HG02763 (cell line): ENCODE measurements around the gene HPSE2.
"Not testable (repeated sequence)": the region's sequence is repeated elsewhere in the genome, so short reads cannot be mapped to it uniquely, and the experiment has no call there.

ENCODE experiments used
- ATAC-seq: cut with Tn5 transposase; IDR thresholded peaks from one replicate; pipeline ENCODE4 v1.9.1; 2021; ENCODE audit warnings: mild to moderate bottlenecking, moderate library complexity; ENCODE audit not compliant: unreplicated experiment

HPSE2 gene

DNA sequence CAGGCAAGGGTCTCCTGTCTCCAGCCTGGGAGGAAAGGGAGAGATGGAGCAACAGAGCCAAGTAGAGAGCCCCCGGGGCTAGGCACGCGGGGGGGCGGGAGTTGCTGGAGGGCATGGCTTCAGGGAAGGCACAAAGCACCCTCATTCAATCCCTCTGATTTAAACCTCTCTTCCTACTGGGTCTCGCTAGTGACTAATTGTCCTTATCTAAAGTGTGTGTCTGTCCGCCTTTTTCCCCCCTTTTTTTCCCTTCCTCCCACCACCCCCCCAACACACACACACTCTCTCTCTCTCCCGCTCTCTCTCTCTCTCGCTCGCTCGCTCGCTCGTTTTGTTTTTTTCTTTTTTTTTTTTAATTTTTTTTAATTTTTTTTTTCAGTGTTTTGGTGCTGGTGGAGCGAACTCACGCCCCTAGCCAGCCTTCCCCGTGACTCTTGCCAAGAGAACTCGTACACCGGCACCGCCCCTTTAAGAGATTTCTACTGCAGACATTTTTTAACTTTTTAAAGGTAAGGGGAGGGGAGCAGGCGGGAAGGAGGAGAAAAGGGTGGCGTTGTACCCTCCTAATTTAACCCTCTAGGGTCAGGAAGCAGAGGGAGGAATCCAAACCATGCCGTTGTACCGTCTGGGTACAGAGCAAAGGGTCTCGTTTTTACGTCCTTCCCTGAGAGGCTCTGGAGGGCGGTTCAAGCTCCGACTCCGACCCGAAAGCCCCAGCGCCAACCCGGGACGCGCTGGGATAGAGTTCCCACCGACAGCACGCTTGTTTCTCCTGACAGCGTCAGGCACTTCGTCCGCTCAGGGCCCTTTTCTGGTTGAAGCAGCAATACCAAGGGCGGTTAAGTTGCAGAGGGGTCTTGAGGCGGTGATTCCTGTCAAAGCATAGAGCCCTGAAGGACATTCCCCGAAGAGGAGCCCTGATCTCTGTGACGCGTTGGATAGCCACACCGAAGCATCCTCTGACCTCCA, at the start of gene HPSE2:
Gene HPSE2, minus strand, starts transcription at position 195 of the 969 bp plus-strand sequence.
- ATAC-seq, result no peak

DNA sequence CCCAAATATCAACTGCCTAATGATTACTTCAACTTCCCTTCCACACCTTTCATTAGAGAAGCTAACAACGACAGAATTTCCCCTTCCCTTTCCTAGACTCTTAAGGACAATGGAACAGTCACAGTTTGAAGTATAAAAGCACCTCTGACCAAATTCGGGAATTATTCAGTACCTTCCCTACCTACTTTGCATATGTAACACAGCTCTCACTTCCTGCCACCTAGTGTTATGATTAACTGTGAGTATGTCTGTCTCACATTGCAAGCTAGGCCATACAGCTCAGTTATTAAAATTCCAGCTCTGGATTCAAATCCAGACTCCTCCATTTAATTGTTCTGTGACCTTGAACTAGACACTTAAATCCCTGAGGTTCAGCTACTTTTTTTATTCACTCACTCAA, 44.8 kb upstream of the HPSE2 start:
- no peak for ATAC-seq

DNA sequence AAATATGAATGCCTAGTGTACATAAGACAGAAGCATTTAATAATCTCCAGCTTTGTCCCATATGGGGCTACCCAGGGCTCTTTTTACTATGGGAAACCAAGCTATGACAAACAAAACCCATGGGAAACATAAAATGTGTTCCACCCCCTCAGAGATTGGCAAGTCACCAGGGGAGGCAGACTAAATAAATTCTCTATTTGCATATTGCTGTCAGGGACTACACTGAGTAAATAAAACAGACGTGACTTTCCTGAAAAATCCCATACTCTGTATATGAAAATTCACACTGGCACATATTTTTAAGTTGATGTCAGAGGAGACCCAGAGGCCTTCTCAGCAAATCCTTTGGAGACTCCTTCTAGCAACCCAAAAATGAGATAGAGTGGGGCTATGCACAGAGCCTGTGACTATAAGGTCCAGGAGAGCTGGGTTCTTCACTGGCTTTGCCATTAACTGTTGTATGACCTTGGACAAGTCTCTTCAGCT, 44.0 kb upstream of the HPSE2 start:
- no peak for ATAC-seq

DNA sequence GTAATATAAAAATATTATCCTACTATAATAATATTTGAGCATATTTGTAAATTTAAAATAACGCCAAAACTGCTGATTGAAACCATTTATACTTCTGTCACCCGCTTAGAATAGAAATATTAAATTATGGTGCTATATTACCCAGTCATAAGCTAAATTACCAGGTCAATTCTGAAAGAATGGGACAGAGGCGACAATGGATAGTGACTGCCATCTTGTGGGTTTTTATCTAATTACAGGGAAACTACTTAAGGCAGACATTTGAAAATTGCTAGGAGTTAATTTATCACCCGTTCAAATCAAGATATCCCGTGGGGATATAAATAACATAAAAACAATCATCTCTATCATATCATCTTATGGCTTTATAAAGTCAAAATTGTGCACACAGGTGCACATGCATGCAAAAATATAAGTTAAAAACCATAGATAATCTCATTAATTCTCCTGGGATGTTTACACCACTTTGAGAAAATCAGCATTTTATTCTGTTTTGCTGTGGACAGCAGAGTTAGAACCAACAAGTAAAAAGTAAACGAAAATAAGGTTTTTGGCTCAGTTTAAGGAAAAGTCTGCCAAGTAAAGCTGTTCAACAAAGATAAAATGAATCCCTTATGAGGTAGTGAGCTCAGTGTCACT, 41.3 kb upstream of the HPSE2 start:
- ATAC-seq, result no peak

DNA sequence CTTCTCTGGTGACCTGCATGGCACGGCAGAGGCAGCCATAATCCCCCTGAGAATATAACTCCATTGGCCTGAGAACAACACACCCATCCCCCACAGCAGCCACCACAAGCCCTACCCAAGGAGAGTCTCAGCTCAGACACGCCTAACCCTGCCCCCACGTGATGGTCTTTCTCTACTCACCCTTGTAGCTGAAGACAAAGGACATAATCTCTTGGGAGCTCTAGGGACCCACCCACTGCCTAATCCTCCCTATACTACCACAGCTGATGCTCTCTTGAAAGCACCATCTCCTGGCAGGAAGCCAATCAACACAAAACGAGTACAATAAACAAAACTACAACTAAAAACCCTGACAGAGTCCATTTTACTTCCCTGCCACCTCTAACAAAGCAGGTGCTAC, 30.7 kb upstream of the HPSE2 start:
- no peak for ATAC-seq

DNA sequence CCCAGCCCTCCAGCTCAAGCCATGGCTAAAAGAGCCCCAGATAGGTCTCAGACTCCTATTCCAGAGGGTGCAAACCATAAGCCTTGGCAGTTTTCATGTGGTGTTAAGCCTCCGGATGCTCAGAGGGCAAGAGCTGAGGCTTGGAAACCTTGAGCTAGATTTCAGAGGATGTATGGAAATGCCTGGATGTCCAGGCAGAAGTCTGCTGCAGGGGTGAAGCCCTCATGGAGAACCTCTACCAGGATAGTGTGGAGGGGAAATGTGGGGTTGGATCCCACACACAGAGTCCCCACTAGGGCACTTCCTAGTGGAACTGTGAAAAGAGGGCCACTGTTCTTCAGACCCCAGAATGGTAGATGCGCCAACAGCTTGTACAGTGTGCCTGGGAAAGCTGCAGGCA, 13.2 kb upstream of the HPSE2 start:
- no peak for ATAC-seq

DNA sequence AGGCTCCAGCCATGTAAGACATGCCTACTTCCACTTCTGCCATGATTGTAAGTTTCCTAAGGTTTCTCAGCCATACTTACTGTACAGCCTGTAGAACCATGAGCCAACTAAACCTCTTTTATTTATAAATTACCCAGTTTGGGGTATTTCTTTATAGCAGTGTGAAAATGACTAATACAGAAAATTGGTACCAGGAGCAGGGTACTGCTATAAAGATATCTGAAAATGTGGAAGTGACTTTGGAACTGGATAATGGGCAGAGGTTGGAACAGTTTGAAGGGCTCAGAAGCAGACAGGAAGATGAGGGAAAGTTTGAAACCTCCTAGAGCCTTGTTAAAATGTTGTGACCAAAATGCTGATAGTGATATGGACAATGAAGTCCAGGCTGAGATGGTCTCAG, 12.2 kb upstream of the HPSE2 start:
- ATAC-seq, result not testable (repeated sequence)

DNA sequence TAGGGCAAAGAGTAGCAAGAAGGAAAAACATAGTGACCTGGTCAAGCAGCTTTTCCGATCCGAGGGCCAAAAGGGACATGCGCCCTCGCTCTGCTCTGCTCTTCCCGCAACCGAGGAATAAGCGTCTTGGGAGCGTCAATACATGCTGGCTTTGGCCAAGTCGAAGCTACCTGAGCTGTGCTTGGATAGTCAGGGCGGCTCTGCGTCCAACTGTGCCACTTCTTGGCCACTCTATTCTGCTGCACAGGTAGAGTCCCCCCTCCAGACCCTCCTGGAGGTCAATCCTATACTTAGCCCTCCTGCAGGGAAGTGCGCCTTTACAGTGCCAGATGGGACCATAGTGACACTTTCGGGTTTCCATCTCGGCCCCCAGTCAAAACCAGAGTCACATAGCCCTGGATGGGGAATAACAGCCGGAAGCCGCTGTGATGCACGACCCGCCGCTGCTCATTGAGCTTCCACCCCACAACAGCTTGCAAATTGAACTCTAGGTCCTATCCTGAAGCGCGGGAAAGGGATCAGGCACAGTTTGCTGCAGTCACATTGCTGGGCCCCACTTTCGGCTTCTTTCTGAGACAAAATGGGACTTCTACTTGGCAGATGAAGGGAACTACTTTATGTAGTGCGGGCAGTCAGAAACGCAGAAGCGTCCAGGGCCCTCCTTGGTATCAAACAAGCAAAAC, 1.1 kb upstream of the HPSE2 start:
- ATAC-seq, result no peak

DNA sequence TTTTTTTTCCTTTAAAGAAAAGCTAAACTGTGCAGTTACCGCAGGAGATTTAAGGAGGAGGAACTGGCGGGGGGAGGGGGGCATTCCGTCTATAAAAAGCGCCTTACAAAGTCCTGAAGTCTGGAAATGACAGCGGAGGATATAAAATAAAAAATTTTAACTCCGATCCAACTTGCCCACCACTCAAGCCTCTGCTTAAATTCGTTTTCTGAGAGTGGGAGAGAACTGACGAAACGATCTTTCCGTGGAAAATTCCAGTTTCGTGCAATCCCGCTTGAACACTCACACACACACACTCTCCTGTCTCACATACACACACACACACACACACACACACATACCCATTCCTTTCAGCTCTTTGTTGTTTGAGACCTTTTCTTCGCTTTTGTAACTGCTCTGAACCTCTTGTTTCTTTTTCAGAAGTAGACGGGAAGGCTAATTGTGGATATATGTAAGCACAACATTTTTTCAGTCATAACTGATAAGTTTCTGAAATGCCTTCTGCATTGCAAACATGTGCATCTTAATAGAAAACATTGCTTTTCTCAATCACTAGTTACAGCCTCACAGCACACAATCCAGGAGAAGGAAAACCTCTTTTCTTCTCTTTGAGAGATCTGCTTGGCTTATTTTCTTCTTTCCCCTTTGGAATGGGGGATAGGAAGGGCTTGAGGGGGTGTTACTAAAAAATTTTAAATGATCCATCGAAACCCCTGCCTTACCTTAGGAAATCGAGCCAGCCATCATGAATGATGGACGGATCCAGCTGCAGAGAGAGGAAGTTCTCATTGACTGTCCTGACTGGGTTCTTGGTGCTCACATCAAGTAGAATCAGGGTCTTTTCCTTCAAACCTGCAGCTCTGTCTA, 628 bp downstream of the HPSE2 start:
- no peak for ATAC-seq

DNA sequence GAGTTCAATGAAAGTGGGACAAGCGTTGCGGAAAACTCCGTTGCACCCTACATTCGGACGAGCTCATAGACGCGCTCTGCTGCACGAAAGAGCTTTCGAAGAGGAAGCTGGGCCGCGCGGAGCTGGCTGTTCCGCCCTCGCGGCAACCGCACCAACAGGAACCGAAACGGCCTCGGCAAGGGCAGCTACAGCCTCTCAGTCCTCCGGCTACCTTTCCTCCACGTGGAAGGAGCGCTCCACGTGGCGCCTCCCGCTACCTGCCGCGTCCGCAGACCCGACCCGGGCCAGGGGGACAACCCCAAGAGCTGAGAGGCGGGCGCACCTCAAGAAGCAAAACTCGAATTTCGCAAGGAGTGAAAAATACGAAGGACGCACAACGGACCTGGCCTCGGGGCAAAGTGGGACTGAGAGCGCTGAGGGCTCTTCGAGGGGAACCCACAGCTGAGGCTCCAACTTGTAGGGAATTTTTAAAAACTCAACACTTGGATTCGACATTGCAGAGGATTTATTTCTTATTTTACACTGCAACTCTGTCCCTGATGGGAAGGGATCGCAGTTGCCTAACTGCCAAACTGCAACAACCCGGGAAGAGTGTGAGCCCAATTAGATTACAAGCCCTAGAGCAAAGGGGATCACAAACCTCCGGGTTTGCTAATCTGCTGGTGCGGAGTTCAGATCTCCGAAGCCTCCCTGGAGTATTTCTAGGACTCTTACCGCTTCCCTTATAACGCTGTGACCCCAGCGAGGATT, 1.4 kb downstream of the HPSE2 start:
- peak; percentile 97 for ATAC-seq

DNA sequence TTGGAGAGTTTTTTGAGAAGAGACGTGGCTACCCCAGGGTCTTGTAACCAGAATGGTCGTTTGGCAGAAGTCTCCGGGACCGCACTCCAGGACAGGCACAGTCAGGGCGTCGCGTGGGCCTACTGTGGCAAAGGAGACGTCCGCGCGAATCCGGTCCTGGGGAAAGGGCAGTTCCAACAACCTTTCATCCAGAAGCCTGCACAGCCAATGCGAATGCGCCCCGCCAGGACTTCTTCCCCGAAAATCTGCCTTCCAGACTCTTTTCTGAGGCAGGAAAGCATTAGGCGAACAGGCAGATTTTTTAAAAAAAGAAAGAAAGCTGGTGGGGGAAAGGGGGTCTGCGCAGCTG, 2.0 kb downstream of the HPSE2 start:
- no peak for ATAC-seq

DNA sequence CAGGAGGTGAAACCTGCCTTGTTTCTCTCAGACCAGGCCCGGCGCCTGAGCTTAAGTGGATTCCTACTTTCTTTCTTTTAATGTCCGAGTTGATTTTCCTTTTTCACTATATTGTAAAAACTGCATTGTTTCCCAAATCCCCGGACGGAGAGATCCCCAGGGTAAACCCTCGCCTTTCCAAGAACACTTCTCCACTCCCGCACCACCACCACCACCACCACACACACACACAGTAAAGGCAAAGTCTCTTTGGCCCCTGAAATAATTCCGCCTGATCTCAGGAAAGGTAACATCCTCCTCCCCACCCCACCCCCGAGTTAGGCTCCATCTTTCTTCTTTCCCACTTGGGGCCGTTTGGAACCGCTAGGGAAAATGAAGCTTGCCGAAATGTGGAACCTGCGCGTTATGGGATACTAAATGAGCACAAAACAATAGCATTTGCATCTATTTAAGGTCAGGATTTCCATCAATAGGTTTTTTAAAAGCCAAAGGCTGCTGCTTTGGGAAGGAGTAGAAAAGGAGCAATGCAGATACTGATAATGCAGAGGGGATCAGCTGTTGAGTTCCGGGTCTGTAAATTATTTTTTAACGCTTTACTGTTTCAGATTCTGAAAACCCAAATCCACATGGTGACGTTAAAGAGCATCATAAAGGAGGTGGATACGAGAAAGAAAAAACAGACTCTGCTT, 2.5 kb downstream of the HPSE2 start:
- ATAC-seq, result no peak

DNA sequence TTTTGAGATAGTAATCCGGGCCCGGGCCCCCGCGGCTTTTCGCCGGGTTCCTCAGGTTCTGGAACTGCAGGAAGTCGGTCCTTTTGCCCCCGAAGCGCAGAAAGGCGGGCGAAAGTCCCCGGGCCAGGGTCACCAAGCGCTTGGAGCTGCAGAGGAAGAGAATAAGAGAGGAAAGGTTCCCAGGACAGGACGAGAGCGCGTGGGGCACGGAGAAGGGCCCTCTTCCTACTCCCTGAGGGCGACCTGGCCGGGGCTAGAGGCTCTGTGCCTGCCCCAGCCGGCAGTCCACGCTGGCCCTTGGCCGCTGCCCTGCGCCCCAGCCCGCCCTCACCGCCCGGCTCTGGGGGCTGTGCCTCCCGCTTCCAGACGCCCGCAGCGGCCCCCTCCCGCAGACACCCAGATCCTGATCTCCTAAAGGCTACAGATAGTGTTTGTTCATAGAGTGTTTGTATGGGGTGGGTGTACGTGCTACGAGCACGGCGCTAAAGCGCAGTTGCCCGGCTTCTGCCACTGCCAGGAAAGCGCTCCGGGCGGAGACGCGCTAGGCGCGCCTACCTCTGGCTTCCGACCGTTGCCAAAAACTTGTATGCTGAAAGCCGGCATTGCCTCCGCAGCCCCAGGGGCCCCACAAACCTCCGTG, 3.2 kb downstream of the HPSE2 start:
- no peak for ATAC-seq

DNA sequence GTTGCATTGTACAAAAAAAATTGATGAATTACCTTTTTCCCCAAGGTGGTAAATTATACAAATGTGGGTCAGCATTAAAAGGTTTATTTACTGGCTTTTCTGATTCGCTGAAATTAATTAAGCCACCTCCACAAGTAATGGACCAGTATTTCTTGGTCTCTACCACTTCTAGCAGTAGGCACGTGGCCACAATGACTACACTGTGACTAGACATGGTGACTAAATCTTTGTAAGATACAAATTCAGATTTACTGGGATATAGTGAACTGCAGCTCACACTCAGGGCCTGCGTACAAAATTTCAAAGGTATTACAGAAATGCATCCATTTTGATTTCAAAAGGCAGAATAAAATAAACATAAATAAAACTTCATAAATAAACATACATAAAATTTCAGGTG, 10.9 kb downstream of the HPSE2 start:
- no peak for ATAC-seq

DNA sequence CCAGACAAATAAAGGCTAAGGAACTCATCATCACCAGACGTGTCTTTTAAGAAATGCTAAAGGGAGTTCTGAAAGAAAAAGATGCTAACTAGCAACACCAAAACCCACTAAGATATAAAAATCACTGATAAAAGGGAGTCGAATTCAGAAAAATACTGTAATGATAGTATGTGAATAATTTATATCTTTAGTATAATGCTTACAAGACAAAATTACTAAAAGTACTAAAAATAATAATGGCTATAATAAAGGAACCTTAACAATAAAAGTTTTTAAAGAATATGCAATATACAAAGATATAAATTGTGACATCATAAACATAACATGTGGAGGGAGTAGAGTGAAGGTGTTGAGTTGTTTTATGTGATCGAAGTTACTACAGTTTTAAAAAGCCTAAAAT, 28.3 kb downstream of the HPSE2 start:
- no peak for ATAC-seq

DNA sequence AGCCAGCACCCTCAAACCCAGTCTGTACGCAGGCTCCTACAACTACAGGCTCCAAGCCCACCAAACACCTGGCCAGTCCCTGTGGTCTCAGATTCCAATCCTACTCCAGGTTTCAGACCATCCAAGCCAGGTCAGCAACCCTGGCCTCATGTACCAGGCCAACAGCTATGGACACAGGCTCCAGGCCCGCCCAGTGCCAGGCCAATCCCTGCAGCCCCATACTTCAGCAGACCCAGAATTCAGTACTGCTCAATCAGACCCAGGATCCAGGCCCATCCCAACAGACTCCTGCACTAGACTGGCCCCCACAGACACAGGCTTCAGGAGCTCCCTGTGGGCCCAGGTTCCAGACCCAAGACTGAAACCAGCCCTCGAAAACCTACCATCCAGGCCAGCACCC, 32.3 kb downstream of the HPSE2 start:
- no peak for ATAC-seq

DNA sequence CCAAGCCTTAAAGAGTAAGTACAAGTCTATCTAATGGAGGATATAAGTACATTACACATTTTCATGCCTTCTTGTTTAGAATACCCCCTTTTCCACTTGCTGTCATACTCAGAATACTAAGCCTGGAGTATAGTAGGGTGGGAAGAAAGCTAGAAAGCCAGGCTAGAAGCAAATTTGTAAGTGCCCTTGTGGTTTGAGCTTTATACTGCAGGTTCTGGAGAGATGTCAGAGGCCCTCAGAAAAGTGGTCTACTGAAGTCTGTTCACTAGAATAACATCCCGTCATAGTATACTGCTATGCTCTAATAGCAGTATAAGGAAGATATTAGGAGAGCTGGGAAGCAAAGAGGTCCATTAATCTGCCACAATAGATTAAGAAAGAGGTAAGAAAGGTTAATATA, 62.7 kb downstream of the HPSE2 start:
- no peak for ATAC-seq

DNA sequence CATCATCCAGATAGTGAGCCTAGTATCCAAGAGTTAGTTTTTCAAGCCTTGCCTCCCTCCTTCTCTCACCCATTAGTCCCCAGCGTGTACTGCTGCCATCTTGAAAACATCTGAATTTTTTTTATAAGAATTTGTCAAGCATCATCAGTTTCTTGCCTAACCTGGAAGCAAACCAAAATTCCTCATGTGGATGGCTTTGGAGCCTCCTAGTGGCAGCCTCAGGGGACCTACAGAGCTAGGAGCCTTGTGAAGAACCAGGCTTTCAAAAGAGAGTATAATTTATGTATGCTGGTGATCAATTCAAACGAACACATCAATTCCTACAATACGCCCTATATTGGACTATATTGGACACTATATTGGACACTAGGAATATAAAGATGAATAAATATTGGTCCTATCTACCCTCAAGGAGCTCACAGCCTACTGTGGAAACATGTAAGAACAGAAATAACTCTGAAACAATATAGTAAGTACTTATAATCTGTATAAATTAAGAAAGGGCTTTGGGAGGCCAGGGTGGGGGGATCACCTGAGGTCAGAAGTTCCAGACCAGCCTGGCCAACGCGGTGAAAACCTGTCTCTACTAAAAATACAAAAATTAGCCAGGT, 63.4 kb downstream of the HPSE2 start:
- no peak for ATAC-seq
